H9 (cell line): ENCODE measurements around the gene SLC28A3. TPM values are rescaled to one million over a fixed set of nuclear protein-coding genes. Genes with fewer than 3 reads are reported as not detected.

Source experiments
- DNase-seq: peaks from one replicate; pipeline ENCODE4 v3.0.0-alpha.2; 2017
- H2AFZ ChIP-seq: one replicate; pipeline ENCODE4 v1.6.1; 2013; ENCODE audit warnings: mild to moderate bottlenecking, low read length, control low read depth, moderate library complexity
- H2AK5ac ChIP-seq: 2 replicates; pipeline ENCODE4 v1.6.1; 2013; ENCODE audit warnings: low read length, control low read depth, mixed read lengths; ENCODE audit not compliant: insufficient read length
- H2BK120ac ChIP-seq: one replicate; pipeline ENCODE4 v1.6.1; 2013; ENCODE audit warnings: low read depth, mild to moderate bottlenecking, low read length, control low read depth, inconsistent platforms; ENCODE audit not compliant: poor library complexity, severe bottlenecking
- H2BK12ac ChIP-seq: 2 replicates; pipeline ENCODE4 v1.6.1; 2013; ENCODE audit warnings: low read length, control low read depth, mixed read lengths, low read depth; ENCODE audit not compliant: insufficient read length
- H2BK15ac ChIP-seq: 2 replicates; pipeline ENCODE4 v1.6.1; 2013; ENCODE audit warnings: low read depth, low read length, control low read depth
- H2BK20ac ChIP-seq: one replicate; pipeline ENCODE4 v1.6.1; 2013; ENCODE audit warnings: low read depth, mild to moderate bottlenecking, low read length, control low read depth, inconsistent platforms; ENCODE audit not compliant: poor library complexity, severe bottlenecking
- H2BK5ac ChIP-seq: 2 replicates; pipeline ENCODE4 v1.6.1; 2013; ENCODE audit warnings: low read length, control low read depth, mixed read lengths; ENCODE audit not compliant: insufficient read length
- H3K14ac ChIP-seq: 2 replicates; pipeline ENCODE4 v1.6.1; 2013; ENCODE audit warnings: low read length, control low read depth; ENCODE audit not compliant: insufficient read depth
- H3K18ac ChIP-seq: 2 replicates; pipeline ENCODE4 v1.6.1; 2013; ENCODE audit warnings: low read depth, mild to moderate bottlenecking, mixed read lengths, low read length, control low read depth; ENCODE audit not compliant: insufficient read length
- H3K23ac ChIP-seq: 2 replicates; pipeline ENCODE4 v1.6.1; 2013; ENCODE audit warnings: low read length, control low read depth, mixed read lengths, low read depth; ENCODE audit not compliant: insufficient read length
- H3K23me2 ChIP-seq: 2 replicates; pipeline ENCODE4 v1.6.1; 2013; ENCODE audit warnings: low read depth, mild to moderate bottlenecking, mixed read lengths, low read length, control low read depth; ENCODE audit not compliant: insufficient read length, poor library complexity, severe bottlenecking
- H3K27ac ChIP-seq: 2 replicates; pipeline ENCODE4 v1.5.1; 2013; ENCODE audit warnings: low read length, control low read depth, mixed read lengths, low read depth; ENCODE audit not compliant: insufficient read length
- H3K27me3 ChIP-seq: 2 replicates; pipeline ENCODE4 v1.6.1; 2013; ENCODE audit warnings: low read length, control low read depth, inconsistent platforms; ENCODE audit not compliant: insufficient read depth
- H3K4ac ChIP-seq: 2 replicates; pipeline ENCODE4 v1.6.1; 2013; ENCODE audit warnings: low read depth, mild to moderate bottlenecking, control low read depth, inconsistent platforms, low read length, moderate library complexity
- H3K4me1 ChIP-seq: 2 replicates; pipeline ENCODE4 v1.6.1; 2013; ENCODE audit warnings: low read length, control low read depth, inconsistent platforms; ENCODE audit not compliant: insufficient read depth
- H3K4me2 ChIP-seq: 2 replicates; pipeline ENCODE4 v1.6.1; 2013; ENCODE audit warnings: low read length, control low read depth, mixed read lengths; ENCODE audit not compliant: insufficient read length, insufficient read depth
- H3K56ac ChIP-seq: 2 replicates; pipeline ENCODE4 v1.6.1; 2013; ENCODE audit warnings: low read depth, mild to moderate bottlenecking, mixed read lengths, low read length, control low read depth; ENCODE audit not compliant: insufficient read length
- H3K79me1 ChIP-seq: 2 replicates; pipeline ENCODE4 v1.6.1; 2013; ENCODE audit warnings: low read depth, mild to moderate bottlenecking, moderate library complexity, low read length, control low read depth, inconsistent platforms; ENCODE audit not compliant: insufficient read depth, poor library complexity, severe bottlenecking
- H3K79me2 ChIP-seq: 2 replicates; pipeline ENCODE4 v1.6.1; 2013; ENCODE audit warnings: low read length, control low read depth, inconsistent platforms; ENCODE audit not compliant: insufficient read depth
- H3K9ac ChIP-seq: 2 replicates; pipeline ENCODE4 v1.6.1; 2013; ENCODE audit warnings: low read length, control low read depth, mixed read lengths; ENCODE audit not compliant: insufficient read length; ENCODE audit errors: extremely low read depth
- H3K9me3 ChIP-seq: one replicate; pipeline ENCODE4 v1.6.1; 2013; ENCODE audit warnings: low read depth, low read length, inconsistent platforms; ENCODE audit not compliant: control insufficient read depth
- H3T11ph ChIP-seq: one replicate; pipeline ENCODE4 v1.6.1; 2013; ENCODE audit warnings: mild to moderate bottlenecking, low read length, control low read depth, inconsistent platforms
- H4K20me1 ChIP-seq: one replicate; pipeline ENCODE4 v1.6.1; 2013; ENCODE audit not compliant: control insufficient read depth, insufficient read length, insufficient read depth
- H4K5ac ChIP-seq: 2 replicates; pipeline ENCODE4 v1.6.1; 2013; ENCODE audit warnings: low read depth, mild to moderate bottlenecking, mixed read lengths, low read length, control low read depth; ENCODE audit not compliant: insufficient read length
- H4K8ac ChIP-seq: replicated peaks from 2 replicates; pipeline ENCODE4 v1.6.1; 2013; ENCODE audit warnings: low read length, control low read depth, mixed read lengths, low read depth; ENCODE audit not compliant: insufficient read length
- H4K91ac ChIP-seq: 2 replicates; pipeline ENCODE4 v1.6.1; 2013; ENCODE audit warnings: low read depth, mild to moderate bottlenecking, moderate library complexity, mixed read lengths, low read length, control low read depth; ENCODE audit not compliant: insufficient read length
- H3K27ac Mint-ChIP-seq, 3 experiments: 2 replicates in 2 of 3; 3 replicates in 1 of 3; pipeline ENCODE4 v1.8.0; 2020 to 2021; ENCODE audit warnings: mixed read lengths in 3 of 3, mild to moderate bottlenecking in 1 of 3, moderate library complexity in 1 of 3
- H3K27me3 Mint-ChIP-seq: 2 replicates; pipeline ENCODE4 v1.8.0; 2021; ENCODE audit warnings: low read depth, mild to moderate bottlenecking, moderate library complexity, mixed read lengths
- H3K36me3 Mint-ChIP-seq, 3 experiments: 2 replicates in 2 of 3; 3 replicates in 1 of 3; pipeline ENCODE4 v1.8.0; 2020 to 2021; ENCODE audit warnings: low read depth in 3 of 3, mixed read lengths in 3 of 3; ENCODE audit not compliant: insufficient read depth in 1 of 3
- H3K4me1 Mint-ChIP-seq, 2 experiments: 2 replicates each; pipeline ENCODE4 v1.8.0; 2020; ENCODE audit warnings: mixed read lengths in 2 of 2
- H3K4me3 Mint-ChIP-seq, 2 experiments: 2 replicates in 1 of 2; 3 replicates in 1 of 2; pipeline ENCODE4 v1.8.0; 2020 to 2021; ENCODE audit warnings: mild to moderate bottlenecking in 2 of 2, mixed read lengths in 2 of 2, moderate library complexity in 1 of 2
- H3K9me3 Mint-ChIP-seq, 2 experiments: 2 replicates in 1 of 2; 3 replicates in 1 of 2; pipeline ENCODE4 v1.8.0; 2020; ENCODE audit warnings: mild to moderate bottlenecking in 2 of 2, mixed read lengths in 2 of 2, moderate library complexity in 1 of 2
- CTCF ChIP-seq: fragments of 200-600 bp; sonication (generic); conservative IDR thresholded peaks from 3 replicates; pipeline ENCODE4 v1.8.0; 2021; ENCODE audit warnings: antibody characterized with exemption, mild to moderate bottlenecking
- WGBS: extraction: QIAGEN DNeasy Blood & Tissue Kit; methylation state at CpG from one replicate; pipeline ENCODE4 v1.1.7; 2013; ENCODE audit warnings: missing lambda C conversion rate, low lambda C conversion rate, mixed read lengths; ENCODE audit not compliant: insufficient read length; ENCODE audit errors: extremely low coverage; 5-methylcytosine and 5-hydroxymethylcytosine counted together
- total RNA-seq: library from RNA; stranded (reverse); gene quantifications from 2 replicates; pipeline ENCODE4 v1.2.1, GENCODE V29; 2021

Gene SLC28A3
- total RNA-seq, 1 experiment from 2014 or later = not detected

DNA sequence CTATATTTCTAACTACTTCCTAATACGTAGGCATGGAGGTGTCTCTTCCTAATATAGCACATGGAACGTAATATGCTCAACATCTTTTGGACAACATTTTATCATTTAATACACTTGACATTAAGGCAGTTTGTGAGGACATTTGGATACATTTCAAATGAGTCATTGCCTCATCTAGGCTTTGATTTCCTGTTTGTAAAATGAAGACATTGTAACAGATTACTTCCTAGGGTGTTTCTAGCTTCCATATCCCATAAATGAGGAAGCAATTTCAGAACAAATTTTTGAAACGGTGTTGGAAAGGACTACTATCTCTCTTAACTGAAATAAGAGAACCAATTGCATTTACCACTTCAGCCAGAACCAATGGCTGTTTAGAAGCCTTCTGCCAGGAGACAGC is 38.7 kb downstream of the SLC28A3 start:
- no peak overlapping the region for H3K4me3 Mint-ChIP-seq
- no peak overlapping the region for H3K4me2 ChIP-seq
- no CpG with 5 or more reads among the region's 3 CpGs for WGBS

More for the DNA sequence above, 38.7 kb downstream of the SLC28A3 start:
- H3K27ac ChIP-seq = no peak overlapping the region
- no peak overlapping the region for H2BK12ac ChIP-seq
- no peak overlapping the region for H4K8ac ChIP-seq
- no peaks in the 10 kb centered on the region for H3K79me1 ChIP-seq
- no peaks in the 10 kb centered on the region for H3K9me3 ChIP-seq
- no peak overlapping the region for H2BK20ac ChIP-seq
- H2BK5ac ChIP-seq = no peak overlapping the region
- H3K23ac ChIP-seq = no peak overlapping the region
- H3K27me3 ChIP-seq = no peaks in the 10 kb centered on the region
- no peak overlapping the region for H3K4ac ChIP-seq
- no peak overlapping the region for H3T11ph ChIP-seq
- H3K14ac ChIP-seq = no peak overlapping the region
- no peak overlapping the region for H4K91ac ChIP-seq
- TF ChIP-seq CTCF = no peak
- no peak for DNase-seq
- H3K79me2 ChIP-seq = no peaks in the 10 kb centered on the region
- no peaks in the 10 kb centered on the region; the same call in 1 of the 2 replicates for H3K4me1 ChIP-seq
- H4K5ac ChIP-seq = no peak overlapping the region
- Mint-ChIP-seq H3K4me1 (peaks cover 18% of the 10 kb centered on the region in 2 experiments), H3K36me3 (no peaks in the 10 kb centered on the region; a peak in 1 of 7 replicates), H3K27me3 (no peaks in the 10 kb centered on the region), H3K27ac (no peak overlapping the region), H3K9me3 (no peaks in the 10 kb centered on the region; a peak in 1 of 5 replicates)
- H3K56ac ChIP-seq = no peak overlapping the region
- H4K20me1 ChIP-seq = no peaks in the 10 kb centered on the region
- H2AFZ ChIP-seq = no peak overlapping the region
- no peaks in the 10 kb centered on the region for H3K23me2 ChIP-seq
- H2AK5ac ChIP-seq = no peak overlapping the region
- H3K18ac ChIP-seq = no peak overlapping the region
- H2BK120ac ChIP-seq = no peak overlapping the region
- H2BK15ac ChIP-seq = no peak overlapping the region
- no peak overlapping the region for H3K9ac ChIP-seq
